HepG2 (cell line): Measurements from ENCODE around the gene RING1. TPM values are rescaled to one million over a fixed set of nuclear protein-coding genes. Genes with fewer than 3 reads are reported as not detected.

Experiments
- ATF1 ChIP-seq: IDR thresholded peaks from 2 replicates; pipeline ENCODE4 v1.6.1; 2016; ENCODE audit warnings: mild to moderate bottlenecking, control low read depth
- CCDC6 ChIP-seq: sonication (generic); formaldehyde crosslinking; IDR thresholded peaks from 2 replicates; pipeline ENCODE4 v1.8.1; 2022; ENCODE audit warnings: mild to moderate bottlenecking, missing genetic modification reagents, moderate library complexity
- CEBPB ChIP-seq: IDR thresholded peaks from 2 replicates; pipeline ENCODE4 v1.6.1; 2011; ENCODE audit warnings: low read depth, low read length, improper control_type of control experiment, borderline replicate concordance
- FOXO1 ChIP-seq: sonication (generic); formaldehyde crosslinking; IDR thresholded peaks from 2 replicates; pipeline ENCODE4 v1.4.0; 2020; ENCODE audit warnings: missing genetic modification reagents
- HNRNPLL ChIP-seq: fragments of 200-400 bp; formaldehyde crosslinking; IDR thresholded peaks from 2 replicates; pipeline ENCODE4 v1.6.1; 2017; ENCODE audit warnings: mild to moderate bottlenecking, low read depth, low read length; ENCODE audit not compliant: poor library complexity, severe bottlenecking
- KLF16 ChIP-seq, 2 experiments: sonication (generic) in 1 of 2; formaldehyde crosslinking in 1 of 2; IDR thresholded peaks; 2 replicates each; pipeline versions ENCODE4 v1.6.1 to v1.8.0; 2016 to 2023; ENCODE audit warnings: missing genetic modification reagents in 2 of 2, missing compliant biosample characterization in 1 of 2
- MBD4 ChIP-seq: IDR thresholded peaks from 2 replicates; pipeline ENCODE4 v1.6.1; 2012; ENCODE audit warnings: low read length, inconsistent platforms, borderline replicate concordance
- MEIS2 ChIP-seq: sonication (generic); formaldehyde crosslinking; IDR thresholded peaks from 2 replicates; pipeline ENCODE4 v1.9.0; 2021; ENCODE audit warnings: mild to moderate bottlenecking, missing genetic modification reagents
- PRPF4 ChIP-seq: fragments of 200-400 bp; formaldehyde crosslinking; IDR thresholded peaks from 2 replicates; pipeline ENCODE4 v1.6.1; 2016; ENCODE audit warnings: low read length, low read depth; ENCODE audit not compliant: poor library complexity, severe bottlenecking
- SKI ChIP-seq: fragments of 450-650 bp; IDR thresholded peaks from one replicate; pipeline ENCODE4 v1.6.1; 2018; ENCODE audit warnings: mild to moderate bottlenecking; ENCODE audit not compliant: partially characterized antibody
- XBP1 ChIP-seq: sonication (generic); formaldehyde crosslinking; IDR thresholded peaks from 2 replicates; pipeline ENCODE4 v1.5.0; 2020; ENCODE audit warnings: missing genetic modification reagents
- ZFP36L1 ChIP-seq: sonication (generic); formaldehyde crosslinking; IDR thresholded peaks from 2 replicates; pipeline ENCODE4 v1.8.0; 2022; ENCODE audit warnings: mild to moderate bottlenecking, missing genetic modification reagents, moderate library complexity
- ZFP41 ChIP-seq: sonication (generic); formaldehyde crosslinking; IDR thresholded peaks from 2 replicates; pipeline ENCODE4 v1.4.0; 2020; ENCODE audit warnings: mild to moderate bottlenecking, missing genetic modification reagents, borderline replicate concordance
- ZMAT3 ChIP-seq: sonication (generic); formaldehyde crosslinking; conservative IDR thresholded peaks from 2 replicates; pipeline ENCODE4 v1.7.0; 2021; ENCODE audit warnings: missing genetic modification reagents
- ZNF230 ChIP-seq: sonication (generic); formaldehyde crosslinking; IDR thresholded peaks from 2 replicates; pipeline ENCODE4 v1.4.0; 2020; ENCODE audit warnings: mild to moderate bottlenecking, missing genetic modification reagents
- ZNF253 ChIP-seq: sonication (generic); formaldehyde crosslinking; IDR thresholded peaks from 2 replicates; pipeline ENCODE4 v1.8.0; 2022; ENCODE audit warnings: mild to moderate bottlenecking, missing genetic modification reagents, borderline replicate concordance
- ZNF260 ChIP-seq: sonication (generic); formaldehyde crosslinking; IDR thresholded peaks from 2 replicates; pipeline ENCODE4 v1.4.0; 2020; ENCODE audit warnings: missing genetic modification reagents, low read depth, mild to moderate bottlenecking, borderline replicate concordance
- ZNF550 ChIP-seq: sonication (generic); formaldehyde crosslinking; IDR thresholded peaks from 2 replicates; pipeline ENCODE4 v1.4.0; 2020; ENCODE audit warnings: mild to moderate bottlenecking, missing genetic modification reagents, borderline replicate concordance
- ZNF567 ChIP-seq: sonication (generic); formaldehyde crosslinking; IDR thresholded peaks from 2 replicates; pipeline ENCODE4 v1.8.1; 2023; ENCODE audit warnings: mild to moderate bottlenecking, missing genetic modification reagents, borderline replicate concordance
- ZSCAN25 ChIP-seq: sonication (generic); formaldehyde crosslinking; IDR thresholded peaks from 2 replicates; pipeline ENCODE4 v1.8.0; 2022; ENCODE audit warnings: mild to moderate bottlenecking, missing genetic modification reagents
- polyA plus RNA-seq, 8 experiments: library from polyadenylated mRNA; depleted of rRNA in 3 of 8; stranded (reverse) in 7 of 8; unstranded in 1 of 8; fragments of >200 nt; fragmentation: Illumina TruSeq in 4 of 8; extraction: Trizol in 4 of 8; gene quantifications; 2 replicates each; pipeline versions ENCODE4 v1.2.1 to v1.2.3, GENCODE V29; 2011 to 2016; ENCODE audit warnings: low read depth in 4 of 8, missing spikeins in 1 of 8, mixed read lengths in 1 of 8; ENCODE audit not compliant: insufficient read depth in 1 of 8
- total RNA-seq, 5 experiments: library from RNA; depleted of rRNA; stranded (reverse); fragments of >200 nt; fragmentation: Illumina TruSeq; extraction: Trizol; gene quantifications; 2 replicates each; pipeline ENCODE4 v1.2.3, GENCODE V29; 2016; ENCODE audit warnings: low read depth in 1 of 5
- TF ChIP-seq, protein P1 (sequence below): sonication (generic); formaldehyde crosslinking; IDR thresholded peaks from 2 replicates; pipeline ENCODE4 v1.8.1; 2022; ENCODE audit warnings: low read depth, mild to moderate bottlenecking, missing genetic modification reagents
- TF ChIP-seq, protein P2 (sequence below): sonication (generic); formaldehyde crosslinking; IDR thresholded peaks from 2 replicates; pipeline ENCODE4 v1.4.0; 2020; ENCODE audit warnings: missing genetic modification reagents, borderline replicate concordance
- TF ChIP-seq, protein P3 (sequence below): sonication (generic); formaldehyde crosslinking; IDR thresholded peaks from 2 replicates; pipeline ENCODE4 v1.5.1; 2020; ENCODE audit warnings: missing genetic modification reagents, mild to moderate bottlenecking, borderline replicate concordance

Gene RING1
- total and polyA plus RNA-seq, 2 of the 13 experiments (the other 11 are each of a cell fraction or from before 2014, with no cell fraction given) = 23.9 to 33.6 TPM

DNA sequence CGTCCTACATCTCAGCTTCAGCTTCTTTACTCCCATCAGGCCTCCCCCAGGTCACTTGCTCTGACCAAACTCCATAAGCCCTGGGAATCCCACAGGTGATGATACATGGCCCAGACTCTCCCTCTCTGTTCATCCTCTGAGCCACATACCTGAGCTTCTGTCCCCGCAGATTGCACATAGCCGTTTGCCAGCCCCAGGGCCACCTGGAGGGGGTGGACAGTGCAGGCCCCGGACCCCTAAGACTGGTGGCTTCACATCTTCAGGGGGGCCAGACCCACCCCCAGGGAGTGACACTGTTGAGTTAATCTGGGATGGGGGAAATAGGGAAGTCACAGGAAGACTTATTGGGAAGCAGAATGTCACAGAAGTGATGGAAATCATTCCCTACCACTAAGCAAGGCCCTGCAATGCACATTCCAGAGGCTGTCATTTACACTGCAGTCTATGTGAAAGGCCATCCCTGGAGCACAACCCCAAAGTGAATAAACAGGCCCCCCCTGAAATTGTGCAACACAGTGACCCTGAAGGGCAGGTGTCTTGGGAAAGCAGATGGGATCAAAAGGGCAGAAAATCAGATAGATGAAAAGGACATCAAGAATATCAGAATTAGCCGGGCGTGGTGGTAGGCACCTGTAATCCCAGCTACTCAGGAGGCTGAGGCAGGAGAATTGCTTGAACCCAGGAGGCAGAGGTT is 10.0 kb upstream of the RING1 start (continued):
- TF ChIP-seq, protein P1, sequence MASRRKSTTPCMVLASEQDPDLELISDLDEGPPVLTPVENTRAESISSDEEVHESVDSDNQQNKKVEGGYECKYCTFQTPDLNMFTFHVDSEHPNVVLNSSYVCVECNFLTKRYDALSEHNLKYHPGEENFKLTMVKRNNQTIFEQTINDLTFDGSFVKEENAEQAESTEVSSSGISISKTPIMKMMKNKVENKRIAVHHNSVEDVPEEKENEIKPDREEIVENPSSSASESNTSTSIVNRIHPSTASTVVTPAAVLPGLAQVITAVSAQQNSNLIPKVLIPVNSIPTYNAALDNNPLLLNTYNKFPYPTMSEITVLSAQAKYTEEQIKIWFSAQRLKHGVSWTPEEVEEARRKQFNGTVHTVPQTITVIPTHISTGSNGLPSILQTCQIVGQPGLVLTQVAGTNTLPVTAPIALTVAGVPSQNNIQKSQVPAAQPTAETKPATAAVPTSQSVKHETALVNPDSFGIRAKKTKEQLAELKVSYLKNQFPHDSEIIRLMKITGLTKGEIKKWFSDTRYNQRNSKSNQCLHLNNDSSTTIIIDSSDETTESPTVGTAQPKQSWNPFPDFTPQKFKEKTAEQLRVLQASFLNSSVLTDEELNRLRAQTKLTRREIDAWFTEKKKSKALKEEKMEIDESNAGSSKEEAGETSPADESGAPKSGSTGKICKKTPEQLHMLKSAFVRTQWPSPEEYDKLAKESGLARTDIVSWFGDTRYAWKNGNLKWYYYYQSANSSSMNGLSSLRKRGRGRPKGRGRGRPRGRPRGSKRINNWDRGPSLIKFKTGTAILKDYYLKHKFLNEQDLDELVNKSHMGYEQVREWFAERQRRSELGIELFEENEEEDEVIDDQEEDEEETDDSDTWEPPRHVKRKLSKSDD (CRISPR knock-in tag) = no peak
- peak; percentile 91; the same call in 1 of the 2 replicates for TF ChIP-seq MEIS2
- TF ChIP-seq XBP1 = no peak
- no peak for TF ChIP-seq ATF1 (CRISPR knock-in tag)
- TF ChIP-seq ZNF260 (CRISPR knock-in tag) = no peak
- TF ChIP-seq ZNF253 (CRISPR knock-in tag) = no peak
- no peak for TF ChIP-seq PRPF4
- TF ChIP-seq, protein P2, sequence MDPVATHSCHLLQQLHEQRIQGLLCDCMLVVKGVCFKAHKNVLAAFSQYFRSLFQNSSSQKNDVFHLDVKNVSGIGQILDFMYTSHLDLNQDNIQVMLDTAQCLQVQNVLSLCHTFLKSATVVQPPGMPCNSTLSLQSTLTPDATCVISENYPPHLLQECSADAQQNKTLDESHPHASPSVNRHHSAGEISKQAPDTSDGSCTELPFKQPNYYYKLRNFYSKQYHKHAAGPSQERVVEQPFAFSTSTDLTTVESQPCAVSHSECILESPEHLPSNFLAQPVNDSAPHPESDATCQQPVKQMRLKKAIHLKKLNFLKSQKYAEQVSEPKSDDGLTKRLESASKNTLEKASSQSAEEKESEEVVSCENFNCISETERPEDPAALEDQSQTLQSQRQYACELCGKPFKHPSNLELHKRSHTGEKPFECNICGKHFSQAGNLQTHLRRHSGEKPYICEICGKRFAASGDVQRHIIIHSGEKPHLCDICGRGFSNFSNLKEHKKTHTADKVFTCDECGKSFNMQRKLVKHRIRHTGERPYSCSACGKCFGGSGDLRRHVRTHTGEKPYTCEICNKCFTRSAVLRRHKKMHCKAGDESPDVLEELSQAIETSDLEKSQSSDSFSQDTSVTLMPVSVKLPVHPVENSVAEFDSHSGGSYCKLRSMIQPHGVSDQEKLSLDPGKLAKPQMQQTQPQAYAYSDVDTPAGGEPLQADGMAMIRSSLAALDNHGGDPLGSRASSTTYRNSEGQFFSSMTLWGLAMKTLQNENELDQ (CRISPR knock-in tag) = no peak
- TF ChIP-seq ZMAT3 = no peak
- no peak for TF ChIP-seq ZFP36L1 (CRISPR knock-in tag)
- TF ChIP-seq ZNF567 (CRISPR knock-in tag) = no peak
- TF ChIP-seq KLF16 (CRISPR knock-in tag; IDR thresholded peaks at IDR 0.05) = peak in 1 of 2 experiments; percentile 98; a peak in 2 of 4 replicates
- no peak for TF ChIP-seq HNRNPLL
- peak; percentile 76; the same call in 1 of the 2 replicates for TF ChIP-seq ZNF230 (CRISPR knock-in tag)
- TF ChIP-seq ZNF550 (CRISPR knock-in tag) = no peak
- TF ChIP-seq CEBPB = peak; percentile 99
- TF ChIP-seq FOXO1 (CRISPR knock-in tag) = peak; percentile 98
- TF ChIP-seq SKI = peak; percentile 94
- TF ChIP-seq, protein P3, sequence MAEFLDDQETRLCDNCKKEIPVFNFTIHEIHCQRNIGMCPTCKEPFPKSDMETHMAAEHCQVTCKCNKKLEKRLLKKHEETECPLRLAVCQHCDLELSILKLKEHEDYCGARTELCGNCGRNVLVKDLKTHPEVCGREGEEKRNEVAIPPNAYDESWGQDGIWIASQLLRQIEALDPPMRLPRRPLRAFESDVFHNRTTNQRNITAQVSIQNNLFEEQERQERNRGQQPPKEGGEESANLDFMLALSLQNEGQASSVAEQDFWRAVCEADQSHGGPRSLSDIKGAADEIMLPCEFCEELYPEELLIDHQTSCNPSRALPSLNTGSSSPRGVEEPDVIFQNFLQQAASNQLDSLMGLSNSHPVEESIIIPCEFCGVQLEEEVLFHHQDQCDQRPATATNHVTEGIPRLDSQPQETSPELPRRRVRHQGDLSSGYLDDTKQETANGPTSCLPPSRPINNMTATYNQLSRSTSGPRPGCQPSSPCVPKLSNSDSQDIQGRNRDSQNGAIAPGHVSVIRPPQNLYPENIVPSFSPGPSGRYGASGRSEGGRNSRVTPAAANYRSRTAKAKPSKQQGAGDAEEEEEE (CRISPR knock-in tag) = no peak
- 0 out of 2 replicates have a peak, but pooled peaks have one; percentile 38 for TF ChIP-seq CCDC6 (CRISPR knock-in tag)
- TF ChIP-seq ZFP41 = no peak
- TF ChIP-seq MBD4 = no peak
- no peak for TF ChIP-seq ZSCAN25 (CRISPR knock-in tag)
